K562 (cell line): Measurements from ENCODE around the gene EPHA4. TPM values are rescaled to one million over a fixed set of nuclear protein-coding genes. Genes with fewer than 3 reads are reported as not detected.

Source experiments
- ATAC-seq: fragments of 200-7000 bp; cut with Tn5 transposase; 3 replicates; pipeline ENCODE4 v1.9.1; 2020; ENCODE audit warnings: moderate library complexity
- BruUV-seq: library from RNA; stranded (reverse); fragments of 400-500 nt; replicated peaks from 2 replicates; lab custom pipeline; 2021; lab: Mats Ljungman, UMichigan
- CTCF ChIA-PET: fragments of 300-600 bp; formaldehyde crosslinking; extraction: SDS; loops from one replicate; lab custom pipeline; 2021; ENCODE audit warnings: low intra/inter-chr PET ratio; lab: Yijun Ruan, JAX
- POLR2A ChIA-PET: fragments of 300-600, 350-650 bp; sonication (Branson Sonifier 250); formaldehyde crosslinking; extraction: SDS; loops from one replicate; lab custom pipeline; 2021; ENCODE audit warnings: antibody characterized with exemption, inconsistent platforms; lab: Yijun Ruan, JAX
- DNase-seq, 4 experiments: peaks; one replicate each; pipeline versions ENCODE4 v3.0.0 to v3.0.0-alpha.2; 2011 to 2018; ENCODE audit warnings: low spot score in 3 of 4, mixed read lengths in 3 of 4; ENCODE audit errors: extremely low read depth in 1 of 4
- FAIRE-seq: peaks from 2 replicates; lab custom pipeline; 2011; peaks lifted over from hg19 to GRCh38; lab: Jason Lieb, UNC
- H2AFZ ChIP-seq: 2 replicates; pipeline ENCODE4 v1.6.0; 2011; ENCODE audit warnings: low read depth, low read length, control low read depth, inconsistent platforms
- H3K27ac ChIP-seq: fragments of 200-600 bp; 3 replicates; pipeline ENCODE4 v1.8.0; 2011; ENCODE audit warnings: low read depth, mild to moderate bottlenecking, control low read depth, inconsistent platforms, low read length, moderate library complexity, mixed read lengths; ENCODE audit errors: extremely low read depth
- H3K27me3 ChIP-seq, 2 experiments: fragments of 300-600 bp in 1 of 2; 2 replicates in 1 of 2; 3 replicates in 1 of 2; pipeline versions ENCODE4 v1.6.0 to v1.8.0; 2011; ENCODE audit warnings: inconsistent platforms in 2 of 2, low read length in 2 of 2, mild to moderate bottlenecking in 1 of 2, mixed read lengths in 1 of 2, moderate library complexity in 1 of 2; ENCODE audit not compliant: control insufficient read depth in 2 of 2, insufficient read depth in 2 of 2
- H3K36me3 ChIP-seq: fragments of 300-600 bp; 3 replicates; pipeline ENCODE4 v1.8.0; 2011; ENCODE audit warnings: mild to moderate bottlenecking, low read length, inconsistent platforms; ENCODE audit not compliant: control insufficient read depth, insufficient read depth
- H3K4me1 ChIP-seq, 2 experiments: fragments of 200-600 bp in 1 of 2; replicated peaks in 1 of 2; 2 replicates in 1 of 2; 3 replicates in 1 of 2; pipeline versions ENCODE4 v1.5.1 to v1.8.0; 2011; ENCODE audit warnings: inconsistent platforms in 2 of 2, low read length in 2 of 2, mild to moderate bottlenecking in 1 of 2, mixed read lengths in 1 of 2, moderate library complexity in 1 of 2; ENCODE audit not compliant: control insufficient read depth in 2 of 2, insufficient read depth in 2 of 2
- H3K4me2 ChIP-seq: 2 replicates; pipeline ENCODE4 v1.6.1; 2011; ENCODE audit warnings: low read length, control low read depth, inconsistent platforms, mixed read lengths; ENCODE audit not compliant: insufficient read depth
- H3K4me3 ChIP-seq: fragments of 200-600 bp; sonication (generic), shearing (Covaris generic); 2 replicates; pipeline ENCODE4 v1.5.1; 2016; ENCODE audit warnings: control low read depth, inconsistent platforms
- H3K79me2 ChIP-seq: fragments of 200-600 bp; 3 replicates; pipeline ENCODE4 v1.8.0; 2011; ENCODE audit warnings: low read length, inconsistent platforms; ENCODE audit not compliant: control insufficient read depth, insufficient read depth
- H3K9ac ChIP-seq, 2 experiments: 2 replicates each; pipeline versions ENCODE4 v1.6.0 to v1.6.1; 2011; ENCODE audit warnings: low read depth in 2 of 2, low read length in 2 of 2, control low read depth in 1 of 2, inconsistent platforms in 1 of 2, mild to moderate bottlenecking in 1 of 2, mixed read lengths in 1 of 2; ENCODE audit not compliant: insufficient read depth in 1 of 2
- H3K9me1 ChIP-seq: one replicate; pipeline ENCODE4 v1.6.0; 2011; ENCODE audit warnings: inconsistent platforms, mild to moderate bottlenecking, low read length, moderate library complexity; ENCODE audit not compliant: control insufficient read depth, insufficient read depth
- H3K9me3 ChIP-seq: replicated peaks from 2 replicates; pipeline ENCODE4 v1.5.1; 2011; ENCODE audit warnings: low read depth, low read length, inconsistent platforms; ENCODE audit not compliant: control insufficient read depth, insufficient read depth
- H4K20me1 ChIP-seq: replicated peaks from 2 replicates; pipeline ENCODE4 v1.6.1; 2011; ENCODE audit warnings: low read length, inconsistent platforms, mixed read lengths; ENCODE audit not compliant: control insufficient read depth, insufficient read depth
- BDP1 ChIP-seq: IDR thresholded peaks from 3 replicates; pipeline ENCODE4 v1.6.1; 2011; ENCODE audit not compliant: insufficient read length, insufficient read depth
- JUNB ChIP-seq: fragments of 450-650 bp; formaldehyde crosslinking; conservative IDR thresholded peaks from 2 replicates; pipeline ENCODE4 v1.4.0; 2020; ENCODE audit warnings: mild to moderate bottlenecking
- NCOA4 ChIP-seq: fragments of 450-650 bp; IDR thresholded peaks from 2 replicates; pipeline ENCODE4 v1.6.1; 2018; ENCODE audit warnings: mild to moderate bottlenecking; ENCODE audit not compliant: partially characterized antibody
- ZNF324 ChIP-seq: fragments of 250-450 bp; sonication (Bioruptor Pico); IDR thresholded peaks from 2 replicates; pipeline ENCODE4 v1.4.0; 2020; ENCODE audit warnings: mild to moderate bottlenecking
- ZNF347 ChIP-seq: fragments of 450-650 bp; formaldehyde crosslinking; IDR thresholded peaks from 2 replicates; pipeline ENCODE4 v1.4.0; 2020; ENCODE audit warnings: low read depth, mild to moderate bottlenecking, moderate library complexity
- WGBS: fragments of 100-300 bp; shearing (Covaris generic); methylation state at CpG from one replicate; pipeline ENCODE4 v1.1.6; 2016; ENCODE audit warnings: low coverage, mixed read lengths; ENCODE audit not compliant: insufficient coverage; ENCODE audit errors: missing lambda C conversion rate; 5-methylcytosine and 5-hydroxymethylcytosine counted together
- in situ Hi-C: fragments of 300-500 bp; cut with MboI; formaldehyde crosslinking; loops from 4 replicates; pipeline ENCODE4 v1.15.0; 2018; ENCODE audit warnings: inconsistent platforms, mixed read lengths
- intact Hi-C: fragments of 100-400 bp; cut with micrococcal nuclease; formaldehyde crosslinking; loops from 2 replicates; pipeline ENCODE4 v1.14.2; 2022
- polyA plus RNA-seq, 8 experiments: library from polyadenylated mRNA; depleted of rRNA in 4 of 8; stranded (reverse) in 5 of 8; unstranded in 3 of 8; fragments of >200 nt; fragmentation: Nextera tagmentation in 2 of 8; fragmentation: Illumina TruSeq in 1 of 8; extraction: Ambion mirVana in 2 of 8; extraction: Trizol in 1 of 8; gene quantifications; 2 replicates each; pipeline versions ENCODE4 v1.2.1 to v1.2.3, GENCODE V29; 2011 to 2014; ENCODE audit warnings: inconsistent platforms in 1 of 8, missing spikeins in 1 of 8
- total RNA-seq, 7 experiments: library from RNA; depleted of rRNA in 6 of 7; stranded (reverse); fragments of >200 nt in 6 of 7; fragmentation: Illumina TruSeq in 2 of 7; extraction: Trizol in 2 of 7; gene quantifications; 2 replicates each; pipeline versions ENCODE4 v1.2.1 to v1.2.3, GENCODE V29; 2011 to 2021; ENCODE audit warnings: low replicate concordance in 1 of 7
- TF ChIP-seq, protein P1 (sequence below): sonication (generic); IDR thresholded peaks from 2 replicates; pipeline ENCODE4 v1.6.1; 2016
- TF ChIP-seq, protein P2 (sequence below): sonication (generic); formaldehyde crosslinking; IDR thresholded peaks from 2 replicates; pipeline ENCODE4 v1.8.0; 2022; ENCODE audit warnings: mild to moderate bottlenecking, missing genetic modification reagents, borderline replicate concordance

Gene EPHA4
- total and polyA plus RNA-seq, 9 of the 15 experiments (the other 6 are each of a cell fraction or from before 2014, with no cell fraction given): 0.07 to 0.09 (median 0.07) TPM; not detected in 6

DNA sequence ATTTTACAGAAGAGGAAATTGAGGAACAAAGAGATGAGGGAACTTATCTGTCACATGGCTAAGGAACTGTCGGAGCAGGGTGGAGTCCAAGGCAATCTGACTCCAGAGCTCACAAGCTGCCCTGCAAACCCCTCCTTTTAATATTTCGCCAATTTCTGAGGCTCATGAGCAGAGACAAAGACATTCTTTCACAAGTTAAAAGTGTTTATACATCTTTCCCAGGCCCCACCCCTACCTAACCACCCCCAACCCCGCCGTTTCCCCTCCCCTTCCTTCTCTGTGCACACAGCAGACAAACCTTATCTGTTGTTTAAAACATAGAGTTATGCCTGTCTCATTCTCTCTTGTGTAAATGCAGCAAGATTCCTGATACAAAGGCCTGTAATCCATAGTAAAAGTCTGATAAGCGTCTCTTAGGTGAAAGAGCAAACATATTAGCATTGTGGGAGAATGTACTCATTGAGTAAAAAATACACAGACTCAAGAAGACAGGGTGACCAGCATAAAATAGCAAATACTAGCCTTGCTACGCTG is 44.3 kb downstream of the EPHA4 start:
- FAIRE-seq: no peak
- no peak overlapping the region for H3K4me2 ChIP-seq

More for the DNA sequence above, 44.3 kb downstream of the EPHA4 start:
- Histone ChIP-seq H3K9ac (no peak overlapping the region), H3K4me3 (no peak overlapping the region), H2AFZ (no peak overlapping the region), H4K20me1 (no peaks in the 10 kb centered on the region), H3K79me2 (no peaks in the 10 kb centered on the region), H3K4me1 (no peaks in the 10 kb centered on the region), H3K36me3 (no peaks in the 10 kb centered on the region), H3K9me1 (no peaks in the 10 kb centered on the region), H3K27me3 (no peaks in the 10 kb centered on the region), H3K27ac (no peak overlapping the region), H3K9me3 (no peaks in the 10 kb centered on the region)
- WGBS: 0% methylated on average over 4 of the region's 6 CpGs
- TF ChIP-seq, protein P1, sequence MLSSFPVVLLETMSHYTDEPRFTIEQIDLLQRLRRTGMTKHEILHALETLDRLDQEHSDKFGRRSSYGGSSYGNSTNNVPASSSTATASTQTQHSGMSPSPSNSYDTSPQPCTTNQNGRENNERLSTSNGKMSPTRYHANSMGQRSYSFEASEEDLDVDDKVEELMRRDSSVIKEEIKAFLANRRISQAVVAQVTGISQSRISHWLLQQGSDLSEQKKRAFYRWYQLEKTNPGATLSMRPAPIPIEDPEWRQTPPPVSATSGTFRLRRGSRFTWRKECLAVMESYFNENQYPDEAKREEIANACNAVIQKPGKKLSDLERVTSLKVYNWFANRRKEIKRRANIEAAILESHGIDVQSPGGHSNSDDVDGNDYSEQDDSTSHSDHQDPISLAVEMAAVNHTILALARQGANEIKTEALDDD: no peak
- TF ChIP-seq BDP1: no peak
- TF ChIP-seq ZNF324 (CRISPR knock-in tag): no peak
- no peak for TF ChIP-seq JUNB (CRISPR knock-in tag)
- no peak for TF ChIP-seq NCOA4
- no peak for TF ChIP-seq ZNF347
- TF ChIP-seq, protein P2, sequence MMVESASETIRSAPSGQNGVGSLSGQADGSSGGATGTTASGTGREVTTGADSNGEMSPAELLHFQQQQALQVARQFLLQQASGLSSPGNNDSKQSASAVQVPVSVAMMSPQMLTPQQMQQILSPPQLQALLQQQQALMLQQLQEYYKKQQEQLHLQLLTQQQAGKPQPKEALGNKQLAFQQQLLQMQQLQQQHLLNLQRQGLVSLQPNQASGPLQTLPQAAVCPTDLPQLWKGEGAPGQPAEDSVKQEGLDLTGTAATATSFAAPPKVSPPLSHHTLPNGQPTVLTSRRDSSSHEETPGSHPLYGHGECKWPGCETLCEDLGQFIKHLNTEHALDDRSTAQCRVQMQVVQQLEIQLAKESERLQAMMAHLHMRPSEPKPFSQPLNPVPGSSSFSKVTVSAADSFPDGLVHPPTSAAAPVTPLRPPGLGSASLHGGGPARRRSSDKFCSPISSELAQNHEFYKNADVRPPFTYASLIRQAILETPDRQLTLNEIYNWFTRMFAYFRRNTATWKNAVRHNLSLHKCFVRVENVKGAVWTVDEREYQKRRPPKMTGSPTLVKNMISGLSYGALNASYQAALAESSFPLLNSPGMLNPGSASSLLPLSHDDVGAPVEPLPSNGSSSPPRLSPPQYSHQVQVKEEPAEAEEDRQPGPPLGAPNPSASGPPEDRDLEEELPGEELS (CRISPR knock-in tag): no peak
- no TSS peak for BruUV-seq
- in situ Hi-C loops (no loop called here), intact Hi-C loops (no loop called here)
- POLR2A ChIA-PET: no interaction called here
- ATAC-seq (no peak), DNase-seq (no peak)
- CTCF ChIA-PET: no interaction called here
